Transverse colon (tissue), 3 donors: ENCODE data around the gene NACA2.

Experiments used
- POLR2A ChIP-seq: fragments of 450-650 bp; IDR thresholded peaks from one replicate; pipeline ENCODE4 v1.6.1; 2016; ENCODE audit warnings: antibody characterized with exemption, mild to moderate bottlenecking, moderate library complexity
- POLR2AphosphoS5 ChIP-seq, 3 donors: sonication (generic); formaldehyde crosslinking; IDR thresholded peaks; one replicate each; pipeline ENCODE4 v1.6.1; 2016; ENCODE audit warnings: antibody characterized with exemption in 3 of 3

DNA sequence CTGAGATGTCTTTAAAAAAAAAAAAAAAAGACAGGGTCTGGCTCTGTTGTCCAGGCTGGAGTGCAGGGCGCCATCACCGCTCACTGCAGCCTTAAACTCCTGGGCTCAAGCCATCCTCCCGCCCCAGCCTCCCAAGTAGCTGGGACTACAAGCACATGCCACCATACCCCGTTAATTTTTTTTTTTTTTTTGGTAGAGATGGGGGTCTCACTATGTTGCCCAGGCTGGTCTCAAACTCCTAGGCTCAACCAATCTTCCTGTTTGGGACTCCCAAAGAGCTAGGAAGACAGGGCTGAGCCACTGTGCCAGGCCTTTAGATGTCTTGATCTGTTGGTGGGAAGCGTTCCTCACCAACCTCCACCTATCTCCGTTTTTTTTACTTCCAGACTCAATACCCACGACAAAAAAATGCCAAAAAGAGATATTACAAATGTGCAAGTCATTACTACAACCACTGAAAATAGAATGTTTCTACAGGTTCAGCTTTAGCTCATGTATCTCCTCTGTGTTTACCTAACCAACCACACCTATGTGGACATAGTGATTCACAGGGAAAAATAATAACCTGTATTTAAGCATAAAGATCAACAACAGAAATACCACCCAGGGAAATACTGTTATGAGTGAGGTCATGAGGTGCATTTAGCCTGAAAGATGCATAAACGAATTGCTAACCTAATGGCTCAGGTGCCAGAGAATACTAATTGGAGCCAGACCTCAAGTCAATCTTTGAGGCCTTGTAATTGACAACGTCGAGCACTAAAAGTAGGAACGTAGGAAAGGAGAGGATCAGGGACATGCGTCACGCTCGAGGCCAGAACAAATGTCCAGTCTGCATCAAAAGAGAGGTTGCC, 22.6 kb downstream of the NACA2 start:
- no peak for TF ChIP-seq POLR2A
- TF ChIP-seq POLR2AphosphoS5 (IDR thresholded peaks at IDR 0.05): peak in 2 of 3 donors; percentile 20 to 29
